Measurements from ENCODE around the gene MYBBP1A. TPM values are rescaled to one million over a fixed set of nuclear protein-coding genes. Genes with fewer than 3 reads are reported as not detected.

MYBBP1A gene
- total RNA-seq, 1 donor from 2014 or later: 45.1 TPM

GRCh38 chr17:4532860-4533522, 22.2 kb downstream of the MYBBP1A start:
- DNase-seq (ENCODE audit: low spot score): no peak
- no peak for ATAC-seq
- intact Hi-C loops (cut with DNase I): no loop called here

GRCh38 chr17:4531988-4532736, 23.0 kb downstream of the MYBBP1A start:
- DNase-seq (ENCODE audit: low spot score) (no peak), ATAC-seq (no peak)
- intact Hi-C loops (cut with DNase I): no loop called here

GRCh38 chr17:4530799-4531730, 24.1 kb downstream of the MYBBP1A start:
- intact Hi-C loops (cut with DNase I): no loop called here
- ATAC-seq: no peak
- DNase-seq (ENCODE audit: low spot score): peak; percentile 60

- intact Hi-C loops (cut with DNase I): no loop called here
- ATAC-seq (no peak), DNase-seq (ENCODE audit: low spot score) (no peak)
Observed at GRCh38 chr17:4529533-4530152, 25.5 kb downstream of the MYBBP1A start.

GRCh38 chr17:4527566-4528125, 27.5 kb downstream of the MYBBP1A start:
- DNase-seq (ENCODE audit: low spot score) (no peak), ATAC-seq (no peak)
- intact Hi-C loops (cut with DNase I): no loop called here

GRCh38 chr17:4527134-4527533, 28.1 kb downstream of the MYBBP1A start:
- intact Hi-C loops (cut with DNase I): no loop called here
- peak; percentile 30 for ATAC-seq
- DNase-seq (ENCODE audit: low spot score): no peak

- ATAC-seq: no peak
- intact Hi-C loops (cut with DNase I): no loop called here
- DNase-seq (ENCODE audit: low spot score): no peak
Observed at GRCh38 chr17:4525691-4526397, 29.3 kb downstream of the MYBBP1A start.

- DNase-seq (ENCODE audit: low spot score): no peak
- intact Hi-C loops (cut with DNase I): no loop called here
- no peak for ATAC-seq
Observed at GRCh38 chr17:4523946-4524345, 31.2 kb downstream of the MYBBP1A start.

- DNase-seq (ENCODE audit: low spot score) (peak; percentile 52), ATAC-seq (no peak)
- intact Hi-C loops (cut with DNase I): no loop called here
Observed at GRCh38 chr17:4522661-4523060, 32.5 kb downstream of the MYBBP1A start.

- intact Hi-C loops (cut with DNase I): no loop called here
Observed at GRCh38 chr17:4520894-4521600, 34.1 kb downstream of the MYBBP1A start.

GRCh38 chr17:4520060-4520893, 34.9 kb downstream of the MYBBP1A start:
- ATAC-seq (no peak), DNase-seq (ENCODE audit: low spot score) (peak; percentile 57)
- intact Hi-C loops (cut with DNase I): no loop called here

More at GRCh38 chr17:4520894-4521600, 34.1 kb downstream of the MYBBP1A start:
- DNase-seq (ENCODE audit: low spot score) (no peak), ATAC-seq (peak; percentile 29)

- ATAC-seq (peak; percentile 59), DNase-seq (ENCODE audit: low spot score) (peak; percentile 64)
- intact Hi-C loops (cut with DNase I): no loop called here
Observed at GRCh38 chr17:4519361-4519788, 35.8 kb downstream of the MYBBP1A start.

- intact Hi-C loops (cut with DNase I): no loop called here
- DNase-seq (ENCODE audit: low spot score) (no peak), ATAC-seq (peak; percentile 14)
Observed at GRCh38 chr17:4518901-4519300, 36.3 kb downstream of the MYBBP1A start.

- ATAC-seq (no peak), DNase-seq (ENCODE audit: low spot score) (no peak)
- intact Hi-C loops (cut with DNase I): no loop called here
Observed at GRCh38 chr17:4516735-4517134, 38.4 kb downstream of the MYBBP1A start.

- ATAC-seq (no peak), DNase-seq (ENCODE audit: low spot score) (no peak)
- intact Hi-C loops (cut with DNase I): no loop called here
Observed at GRCh38 chr17:4515501-4515900, 39.7 kb downstream of the MYBBP1A start.

- intact Hi-C loops (cut with DNase I): no loop called here
- DNase-seq (ENCODE audit: low spot score) (no peak), ATAC-seq (no peak)
Observed at GRCh38 chr17:4514779-4515178, 40.4 kb downstream of the MYBBP1A start.

- intact Hi-C loops (cut with DNase I): no loop called here
- ATAC-seq (no peak), DNase-seq (ENCODE audit: low spot score) (no peak)
Observed at GRCh38 chr17:4514206-4514605, 41.0 kb downstream of the MYBBP1A start.

Measured in sciatic nerve (tissue), 2 donors.